Islet precursor cell (in vitro differentiated cells): ENCODE measurements around the gene GIMAP2.
"Not testable (repeated sequence)": the region's sequence is repeated elsewhere in the genome, so short reads cannot be mapped to it uniquely, and the experiment has no call there.

Source experiments
- DNase-seq: peaks from one replicate; pipeline ENCODE4 v3.0.0-alpha.2; 2018

Gene GIMAP2

DNA sequence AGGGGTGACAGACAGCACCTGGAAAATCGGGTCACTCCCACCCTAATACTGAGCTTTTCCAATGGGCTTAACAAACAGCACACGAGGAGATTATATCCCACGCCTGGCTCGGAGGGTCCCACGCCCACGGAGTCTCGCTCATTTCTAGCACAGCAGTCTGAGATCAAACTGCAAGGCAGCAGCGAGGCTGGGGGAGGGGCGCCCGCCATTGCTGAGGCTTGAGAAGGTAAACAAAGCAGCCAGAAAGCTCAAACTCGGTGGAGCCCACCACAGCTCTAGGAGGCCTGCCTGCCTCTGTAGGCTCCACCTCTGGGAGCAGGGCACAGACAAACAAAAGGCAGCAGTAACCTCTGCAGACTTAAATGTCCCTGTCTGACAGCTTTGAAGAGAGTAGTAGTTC lies 6.9 kb upstream of the GIMAP2 start:
- DNase-seq: not testable (repeated sequence)

DNA sequence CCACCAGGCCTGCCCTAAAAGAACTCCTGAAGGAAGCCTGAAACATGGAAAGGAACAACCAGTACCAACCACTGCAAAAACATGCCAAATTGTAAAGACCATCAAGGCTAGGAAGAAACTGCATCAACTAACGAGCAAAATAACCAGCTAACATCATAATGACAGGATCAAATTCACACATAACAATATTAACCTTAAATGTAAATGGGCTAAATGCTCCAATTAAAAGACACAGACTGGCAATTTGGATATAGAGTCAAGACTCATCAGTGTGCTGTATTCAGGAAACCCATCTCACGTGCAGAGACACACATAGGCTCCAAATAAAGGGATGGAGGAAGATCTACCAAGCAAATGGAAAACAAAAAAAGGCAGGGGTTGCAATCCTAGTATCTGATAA lies 5.1 kb upstream of the GIMAP2 start:
- DNase-seq: not testable (repeated sequence)

DNA sequence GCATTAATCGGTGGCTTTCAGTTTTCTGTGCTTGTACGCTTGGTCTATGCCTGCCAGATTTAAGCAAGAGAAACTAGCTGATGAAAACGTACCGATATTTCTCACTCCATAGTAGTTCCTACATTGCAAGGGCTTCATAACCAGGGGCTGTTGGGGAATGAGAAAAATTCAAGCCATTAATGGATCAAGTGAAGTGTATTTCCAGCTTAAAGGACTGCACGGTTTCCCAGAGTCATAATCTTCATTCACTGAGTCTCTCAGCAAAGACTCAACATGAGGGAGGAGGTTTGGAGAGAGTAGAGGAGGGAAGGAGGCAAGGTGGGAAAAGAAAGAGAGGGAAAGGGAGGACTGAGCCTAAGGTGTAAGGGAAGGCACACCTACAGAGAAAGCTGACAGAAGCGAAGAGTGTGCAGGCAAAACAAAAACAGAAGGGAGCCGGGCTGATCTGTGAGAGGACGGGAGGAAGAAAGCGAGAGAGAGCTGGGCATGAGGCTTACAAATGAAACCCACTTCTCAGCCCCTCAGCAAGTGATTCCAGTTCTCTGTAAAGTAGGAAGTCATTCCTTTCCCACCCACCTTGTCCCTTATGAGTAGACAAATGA lies 625 bp downstream of the GIMAP2 start:
- DNase-seq: peak; percentile 11

DNA sequence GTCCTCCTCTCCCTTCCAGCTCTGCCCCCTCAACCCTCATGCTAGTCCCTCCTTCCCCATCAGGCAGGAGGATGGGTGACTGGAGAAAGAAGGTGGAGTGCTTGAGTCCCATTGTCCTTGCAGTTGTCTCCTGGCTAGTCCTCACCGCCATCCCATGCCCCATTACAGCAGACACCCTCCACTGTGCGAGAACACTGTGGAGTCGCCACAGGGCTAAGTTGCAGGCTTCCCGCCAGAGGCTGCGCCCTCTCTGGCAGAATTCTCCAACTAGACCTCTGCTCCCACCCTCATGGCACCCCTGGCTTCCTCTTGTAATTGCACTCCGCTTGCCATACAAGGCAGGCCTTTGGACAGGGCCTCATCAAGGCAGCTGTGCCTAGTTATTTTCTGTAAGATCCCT lies 3.1 kb downstream of the GIMAP2 start:
- DNase-seq: peak; percentile 15

GRCh38 chr7:150695654-150696053 lies 10.1 kb downstream of the GIMAP2 start:
- peak; percentile 7 for DNase-seq

- no peak for DNase-seq
Observed at GRCh38 chr7:150703209-150703608, 17.7 kb downstream of the GIMAP2 start.

DNA sequence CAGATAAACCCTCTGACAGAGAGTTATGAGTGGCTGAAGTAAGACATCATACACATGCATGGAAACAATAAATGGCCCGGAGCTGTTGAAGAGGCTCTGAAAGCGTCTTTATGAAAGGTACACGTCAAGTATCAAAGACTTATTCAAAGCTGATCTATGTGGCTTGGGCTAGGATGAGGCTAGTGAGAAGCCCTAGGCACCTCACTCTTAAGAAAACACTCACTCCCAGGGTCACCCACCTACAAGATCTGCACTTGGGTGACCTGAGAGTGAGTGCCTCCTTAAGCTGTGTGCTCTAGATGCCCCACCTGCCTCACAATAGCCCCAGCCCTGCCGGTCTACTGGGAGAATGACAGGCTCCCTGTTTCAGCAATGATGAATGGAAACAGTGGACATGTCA lies 29.8 kb downstream of the GIMAP2 start:
- DNase-seq: peak; percentile 33

- DNase-seq: no peak
Observed at GRCh38 chr7:150715738-150716137, 30.2 kb downstream of the GIMAP2 start.

DNA sequence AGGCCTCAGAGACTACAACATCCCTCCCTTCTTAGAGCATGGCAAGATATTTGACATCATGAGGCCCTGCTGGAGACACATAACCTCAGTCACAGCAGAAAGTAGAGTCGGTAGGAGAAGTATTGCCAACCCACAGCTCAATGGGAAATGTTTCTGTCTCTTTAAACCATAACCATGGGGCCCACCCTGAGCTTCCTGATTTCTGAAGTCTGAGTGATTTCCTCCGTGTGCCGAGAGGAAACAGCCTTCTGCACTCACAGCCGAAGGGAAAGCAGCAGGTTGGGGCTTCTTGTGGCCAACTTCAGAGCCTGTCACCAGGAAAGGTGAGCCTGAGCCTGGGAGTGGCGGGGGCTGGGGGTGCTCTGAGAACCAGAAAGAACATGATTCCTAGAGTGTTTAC lies 30.9 kb downstream of the GIMAP2 start, which contains the start of gene GIMAP1:
GIMAP1 (plus strand) TSS at position 246 of the 400 bp plus-strand sequence. CDS start 2,435 bp downstream, outside the sequence.
- DNase-seq: peak; percentile 22

DNA sequence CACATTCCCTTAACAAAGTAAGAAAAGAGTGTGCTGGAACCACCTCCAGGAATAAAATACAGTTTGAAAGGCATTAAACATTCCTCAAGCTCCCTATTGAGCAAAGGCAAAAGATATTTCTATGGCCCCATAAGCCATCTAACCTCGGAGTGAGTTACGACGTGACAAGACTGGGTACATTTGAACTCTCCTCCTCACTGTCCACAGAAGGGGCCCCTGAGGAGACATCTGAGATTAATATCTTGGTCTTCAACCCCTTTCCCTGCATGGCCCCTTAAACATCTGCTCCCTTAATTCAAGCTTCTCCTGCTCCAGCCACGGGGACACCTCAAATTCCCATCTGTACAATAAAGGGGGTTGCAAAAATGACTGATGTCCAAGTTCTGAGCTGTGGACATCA lies 31.4 kb downstream of the GIMAP2 start:
- DNase-seq: no peak

DNA sequence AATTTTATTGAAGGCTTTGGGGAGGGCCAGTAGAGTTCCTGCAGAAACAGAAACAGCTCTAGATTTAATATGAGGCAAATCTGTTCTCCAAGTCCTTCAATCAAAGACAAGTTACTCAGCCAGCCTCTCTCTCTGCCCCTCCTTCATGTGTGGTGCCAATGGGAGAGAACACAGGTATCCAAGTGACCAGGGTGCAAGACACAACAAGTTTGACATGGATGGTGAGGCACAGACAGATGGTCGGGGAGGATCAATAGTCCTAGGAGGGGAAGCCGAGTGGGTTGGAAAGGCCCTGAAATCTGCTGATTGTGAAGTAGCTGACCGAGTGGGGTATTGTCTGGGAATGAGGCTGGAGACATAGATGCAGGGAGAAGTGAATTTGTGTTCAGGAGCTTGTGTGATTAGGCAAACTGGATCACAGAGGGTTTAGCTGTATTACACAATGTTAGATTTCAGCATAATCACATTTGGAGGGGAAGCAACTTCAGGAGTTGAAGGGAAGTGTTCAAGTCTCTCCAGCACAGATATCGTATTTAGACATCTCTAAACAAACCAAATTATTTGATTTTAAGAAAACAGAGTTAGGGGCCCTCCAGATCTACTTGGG lies 32.4 kb downstream of the GIMAP2 start:
- peak; percentile 20 for DNase-seq

DNA sequence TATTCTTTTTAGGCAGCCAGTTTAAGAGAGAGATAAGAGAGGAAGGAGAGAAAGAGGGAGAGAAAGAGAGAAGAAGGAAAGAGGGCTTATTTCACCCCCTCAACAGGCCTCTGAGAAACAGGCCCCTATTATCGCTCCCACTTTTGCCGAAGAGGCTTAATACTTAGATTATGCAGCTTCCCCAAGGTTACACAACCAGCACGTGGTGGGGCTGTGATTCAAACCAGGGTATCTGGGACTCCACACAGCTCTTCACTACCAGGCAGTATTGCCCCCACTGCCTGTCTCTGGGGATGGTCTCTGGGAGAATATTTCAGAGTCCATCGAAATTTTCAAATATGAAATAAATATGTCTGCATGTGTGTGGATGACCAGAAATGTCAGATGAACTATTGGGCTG lies 33.9 kb downstream of the GIMAP2 start:
- DNase-seq: no peak

DNA sequence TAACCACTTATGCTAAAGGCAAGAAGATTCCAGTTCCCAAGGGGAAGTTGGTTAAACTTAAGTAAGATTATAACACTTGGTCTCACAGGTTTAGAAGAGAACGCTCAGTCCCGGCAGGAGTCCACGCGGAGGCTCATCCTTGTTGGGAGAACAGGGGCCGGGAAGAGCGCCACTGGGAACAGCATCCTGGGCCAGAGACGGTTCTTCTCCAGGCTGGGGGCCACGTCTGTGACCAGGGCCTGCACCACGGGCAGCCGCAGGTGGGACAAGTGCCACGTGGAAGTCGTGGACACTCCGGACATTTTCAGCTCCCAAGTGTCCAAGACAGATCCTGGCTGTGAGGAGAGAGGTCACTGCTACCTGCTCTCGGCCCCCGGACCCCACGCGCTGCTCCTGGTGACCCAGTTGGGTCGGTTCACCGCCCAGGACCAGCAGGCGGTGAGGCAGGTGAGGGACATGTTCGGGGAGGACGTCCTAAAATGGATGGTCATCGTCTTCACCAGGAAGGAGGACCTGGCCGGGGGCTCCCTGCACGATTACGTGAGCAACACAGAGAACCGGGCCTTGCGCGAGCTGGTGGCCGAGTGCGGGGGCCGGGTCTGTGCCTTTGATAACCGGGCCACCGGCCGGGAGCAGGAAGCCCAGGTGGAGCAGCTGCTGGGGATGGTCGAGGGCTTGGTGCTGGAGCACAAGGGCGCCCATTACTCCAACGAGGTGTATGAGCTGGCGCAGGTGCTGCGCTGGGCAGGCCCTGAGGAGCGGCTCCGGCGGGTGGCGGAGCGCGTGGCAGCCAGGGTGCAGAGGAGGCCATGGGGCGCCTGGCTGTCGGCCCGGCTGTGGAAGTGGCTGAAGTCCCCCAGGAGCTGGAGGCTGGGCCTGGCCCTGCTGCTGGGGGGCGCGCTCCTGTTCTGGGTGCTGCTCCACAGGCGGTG lies 34.7 kb downstream of the GIMAP2 start:
- DNase-seq: peak; percentile 44

DNA sequence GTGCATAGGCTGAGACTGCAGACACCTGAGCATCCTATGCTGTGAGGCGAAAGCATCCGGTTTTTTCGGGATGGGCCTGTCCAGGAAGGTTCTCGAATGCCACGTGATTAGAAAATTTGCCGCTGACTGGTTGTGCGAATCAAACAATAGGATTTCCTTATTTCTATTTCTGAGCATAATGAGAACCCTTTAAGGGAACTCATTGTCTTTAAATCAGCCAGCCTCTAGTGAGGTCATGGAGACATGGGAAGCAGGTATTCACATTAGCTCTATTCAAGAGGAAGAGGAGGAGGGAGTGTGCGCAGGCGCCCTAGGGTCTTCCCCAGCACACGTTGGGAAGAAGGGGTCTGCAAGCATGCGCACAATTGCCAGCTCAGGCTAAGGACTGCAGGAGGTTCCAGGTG lies 36.5 kb downstream of the GIMAP2 start:
- peak; percentile 22 for DNase-seq

DNA sequence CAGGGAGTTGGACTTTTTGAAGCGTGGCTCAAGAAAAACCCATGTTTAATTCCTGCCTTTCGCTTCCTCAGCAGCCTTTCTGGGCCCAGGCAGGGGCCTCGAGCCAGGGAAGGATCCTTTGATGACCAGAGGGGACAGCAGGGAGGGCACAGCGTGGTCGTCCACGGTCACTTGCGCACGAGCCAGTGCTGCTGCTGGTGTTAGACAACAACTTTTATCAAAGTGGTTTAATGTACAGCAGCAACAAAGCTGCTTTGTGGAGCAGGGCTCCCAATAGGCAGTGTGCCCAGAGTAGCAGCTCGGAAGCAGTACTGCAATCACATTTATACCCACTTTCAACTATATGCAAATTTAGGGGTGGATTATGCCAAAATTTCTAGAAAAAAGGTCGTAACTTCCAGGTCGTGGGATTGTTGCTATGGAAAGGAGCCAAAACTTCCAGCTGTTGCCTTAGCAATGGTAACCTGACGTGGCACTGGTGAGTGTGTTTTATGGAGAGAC lies 37.0 kb downstream of the GIMAP2 start:
- peak; percentile 12 for DNase-seq

GRCh38 chr7:150723467-150723866 lies 38.0 kb downstream of the GIMAP2 start:
- no peak for DNase-seq

GRCh38 chr7:150727381-150727780 lies 41.9 kb downstream of the GIMAP2 start:
- peak; percentile 30 for DNase-seq

GRCh38 chr7:150728011-150728410 lies 42.5 kb downstream of the GIMAP2 start:
- DNase-seq: no peak

DNA sequence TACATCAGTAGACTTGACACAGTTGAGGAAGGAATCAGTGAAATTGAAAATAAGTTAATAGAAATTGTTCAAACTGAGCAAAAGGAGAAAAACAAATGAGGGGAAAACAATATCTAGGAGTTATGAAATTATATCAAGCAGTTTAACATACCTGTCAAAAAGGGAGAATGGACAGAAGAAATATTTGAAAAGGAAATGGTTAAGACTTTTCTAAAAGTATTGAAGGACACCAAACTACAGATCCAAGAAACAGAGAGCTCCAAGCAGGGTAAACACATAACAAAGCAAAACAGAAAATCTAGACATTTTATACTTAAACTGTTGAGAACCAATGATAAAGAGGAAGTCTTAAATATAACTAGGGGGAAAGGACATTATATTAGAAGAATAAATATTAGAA lies 43.1 kb downstream of the GIMAP2 start:
- no peak for DNase-seq

DNA sequence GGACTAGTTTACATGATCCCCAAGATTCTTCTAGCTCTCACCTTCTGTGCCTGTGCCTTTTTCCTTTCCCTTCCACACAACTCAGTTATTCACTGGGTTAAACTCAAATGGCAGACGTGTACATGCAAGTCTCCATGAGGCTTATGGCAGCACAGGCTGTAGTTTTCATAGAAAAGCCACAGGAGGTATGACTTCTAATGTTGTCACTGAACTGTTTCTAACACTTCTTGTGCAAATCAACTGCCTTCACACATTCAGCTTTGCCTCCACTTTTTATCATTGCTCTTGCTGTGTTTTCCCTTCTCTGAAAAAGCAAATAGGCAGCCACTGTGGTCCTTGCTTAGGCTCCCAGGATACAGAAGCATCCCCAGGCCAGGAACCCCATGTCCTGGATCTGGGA lies 46.4 kb downstream of the GIMAP2 start:
- no peak for DNase-seq

- DNase-seq: peak; percentile 22
Observed at GRCh38 chr7:150732786-150733481, 47.4 kb downstream of the GIMAP2 start.

GRCh38 chr7:150733482-150734095 lies 48.1 kb downstream of the GIMAP2 start:
- DNase-seq: no peak
